Tongue (tissue), 2 donors: ENCODE data around the gene NRG3. TPM values are rescaled to one million over a fixed set of nuclear protein-coding genes. Genes with fewer than 3 reads are reported as not detected.
"Not testable (repeated sequence)": the region's sequence is repeated elsewhere in the genome, so short reads cannot be mapped to it uniquely, and the experiment has no call there.

Experiments
- DNase-seq: peaks from one replicate; pipeline ENCODE4 v3.0.0-alpha.2; 2015
- total RNA-seq: library from RNA; depleted of rRNA; stranded (reverse); fragments of >200 nt; gene quantifications from one replicate; pipeline ENCODE4 v1.2.3, GENCODE V29; 2014

Gene NRG3
- total RNA-seq, 1 donor from 2014 or later: 0.31 TPM

- no peak for DNase-seq
Observed at GRCh38 chr10:82925547-82925946, 1050.6 kb downstream of the NRG3 start.

- no peak for DNase-seq
Observed at GRCh38 chr10:82932451-82932850, 1057.5 kb downstream of the NRG3 start.

- DNase-seq: no peak
Observed at GRCh38 chr10:82934429-82934828, 1059.4 kb downstream of the NRG3 start.

- DNase-seq: no peak
Observed at GRCh38 chr10:82934947-82935346, 1060.0 kb downstream of the NRG3 start.

DNA sequence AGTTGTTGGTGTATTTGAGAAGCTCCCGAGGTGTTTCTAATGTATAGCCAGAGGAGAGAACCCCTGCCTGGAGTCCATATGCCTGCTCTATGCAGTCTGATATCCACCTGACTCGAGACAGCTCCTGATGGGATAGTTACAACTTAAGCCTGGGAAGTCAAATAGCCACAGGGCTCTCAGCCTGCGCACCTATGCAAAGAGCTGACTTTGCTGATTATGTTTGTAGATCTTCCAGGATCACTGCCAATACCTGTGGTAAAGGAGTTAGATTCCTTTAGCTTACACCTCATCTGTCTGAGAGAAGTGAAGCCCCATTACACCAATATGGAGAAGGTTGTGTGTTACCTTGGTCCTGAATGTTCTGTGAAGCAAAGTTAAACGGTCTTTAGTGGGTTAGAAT, 1063.3 kb downstream of the NRG3 start:
- no peak for DNase-seq

- DNase-seq: peak; percentile 11
Observed at GRCh38 chr10:82942286-82943099, 1067.5 kb downstream of the NRG3 start.

- no peak for DNase-seq
Observed at GRCh38 chr10:82943142-82943541, 1068.1 kb downstream of the NRG3 start.

DNA sequence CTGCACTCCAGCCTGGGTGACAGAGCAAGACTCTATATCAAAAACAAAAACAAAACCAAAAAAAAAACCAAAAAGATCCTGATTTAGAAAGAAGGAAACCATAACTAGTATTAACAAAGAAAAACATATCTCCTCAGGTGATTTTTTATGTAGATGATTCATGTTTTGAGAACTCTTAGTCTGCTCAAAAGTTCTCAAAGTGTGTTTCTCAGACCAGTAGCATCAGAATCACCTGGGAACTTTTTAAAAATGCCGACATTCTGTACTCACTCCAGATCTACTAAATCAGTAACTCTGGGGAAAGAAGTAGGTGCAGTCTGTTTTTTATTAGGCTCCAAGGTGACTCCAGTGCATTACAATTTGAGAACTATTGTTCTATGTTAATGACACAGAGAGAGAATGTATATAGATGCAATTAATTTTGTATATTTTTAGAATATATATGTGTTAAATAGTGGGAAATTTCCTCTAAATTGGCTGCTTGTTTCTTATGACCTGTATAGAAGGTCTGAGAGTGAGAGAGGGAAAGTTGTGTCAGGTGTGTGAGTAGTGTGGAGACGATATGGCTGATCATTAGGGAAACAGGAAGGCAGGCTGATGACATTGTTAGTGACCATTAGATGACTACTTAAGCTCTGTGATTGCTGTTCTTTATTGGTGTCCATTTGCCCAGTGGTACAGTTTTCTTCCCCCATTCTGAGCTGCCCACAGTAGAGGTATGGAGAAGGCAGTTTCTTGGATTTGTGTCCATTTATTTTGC, 1075.0 kb downstream of the NRG3 start:
- no peak for DNase-seq

- no peak for DNase-seq
Observed at GRCh38 chr10:82953331-82953730, 1078.3 kb downstream of the NRG3 start.

GRCh38 chr10:82953909-82954308, 1078.9 kb downstream of the NRG3 start:
- no peak for DNase-seq

DNA sequence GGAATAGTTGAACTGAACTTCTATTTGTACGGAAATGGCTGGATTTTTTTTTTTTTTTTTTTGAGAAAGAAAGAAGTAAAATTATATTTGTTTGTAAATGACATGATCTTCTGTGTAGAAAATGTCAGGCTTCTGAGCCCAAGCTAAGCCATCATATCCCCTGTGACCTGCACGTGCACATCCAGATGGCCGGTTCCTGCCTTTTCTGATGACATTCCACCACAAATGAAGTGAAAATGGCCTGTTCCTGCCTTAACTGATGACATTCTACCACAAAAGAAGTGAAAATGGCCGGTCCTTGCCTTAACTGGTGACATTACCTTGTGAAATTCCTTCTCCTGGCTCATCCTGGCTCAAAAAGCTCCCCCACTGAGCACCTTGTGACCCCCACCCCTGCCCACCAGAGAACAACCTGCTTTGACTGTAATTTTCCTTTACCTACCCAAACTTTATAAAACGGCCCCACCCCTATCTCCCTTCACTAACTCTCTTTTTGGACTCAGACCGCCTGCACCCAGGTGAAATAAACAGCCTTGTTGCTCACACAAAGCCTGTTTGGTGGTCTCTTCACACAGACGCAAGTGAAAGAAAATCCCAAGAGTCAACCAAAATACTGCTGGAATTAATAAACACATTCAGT, 1085.5 kb downstream of the NRG3 start:
- DNase-seq: not testable (repeated sequence)

DNA sequence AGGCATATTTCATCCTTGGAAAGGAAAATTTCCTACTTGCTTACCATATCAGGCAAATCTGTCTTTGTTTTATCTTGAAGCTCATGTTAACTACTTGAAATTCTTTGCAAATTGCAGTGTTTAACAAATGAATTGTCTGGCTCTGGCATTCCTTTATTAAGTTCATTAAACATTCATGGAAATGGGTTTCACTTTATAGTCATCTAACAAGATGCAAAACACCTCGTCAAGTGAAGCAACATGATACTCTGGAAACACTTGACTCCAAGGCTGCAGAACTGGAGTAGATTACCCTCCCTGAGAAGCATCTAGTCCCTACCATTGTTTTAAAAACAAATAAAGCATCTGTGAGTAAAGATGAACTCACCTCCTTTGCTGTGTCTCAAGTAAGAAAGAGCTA, 1086.9 kb downstream of the NRG3 start:
- no peak for DNase-seq

GRCh38 chr10:82966130-82966529, 1091.1 kb downstream of the NRG3 start:
- DNase-seq: no peak

DNA sequence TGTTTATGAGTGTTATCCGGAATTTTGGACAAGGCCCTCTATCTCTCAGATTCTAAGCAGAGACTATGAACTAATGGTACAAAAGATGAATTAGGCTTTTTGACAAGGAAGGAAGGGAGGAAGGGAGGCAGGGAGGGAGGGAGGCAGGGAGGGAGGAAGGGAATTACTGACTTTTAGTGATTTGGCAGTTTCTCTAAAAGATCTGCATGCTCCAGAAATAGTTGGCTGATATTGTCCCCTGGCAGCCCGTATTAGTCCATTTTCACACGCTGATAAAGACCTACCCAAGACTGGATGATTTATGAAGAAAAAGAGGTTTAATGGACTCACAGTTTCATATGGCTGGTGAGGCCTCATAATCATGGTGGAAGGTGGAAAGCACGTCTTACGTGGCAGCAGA, 1093.5 kb downstream of the NRG3 start:
- DNase-seq: no peak

GRCh38 chr10:82969405-82969804, 1094.4 kb downstream of the NRG3 start:
- peak; percentile 5 for DNase-seq

- DNase-seq: no peak
Observed at GRCh38 chr10:82980321-82980720, 1105.3 kb downstream of the NRG3 start.

- DNase-seq: no peak
Observed at GRCh38 chr10:82981137-82981723, 1106.2 kb downstream of the NRG3 start.

DNA sequence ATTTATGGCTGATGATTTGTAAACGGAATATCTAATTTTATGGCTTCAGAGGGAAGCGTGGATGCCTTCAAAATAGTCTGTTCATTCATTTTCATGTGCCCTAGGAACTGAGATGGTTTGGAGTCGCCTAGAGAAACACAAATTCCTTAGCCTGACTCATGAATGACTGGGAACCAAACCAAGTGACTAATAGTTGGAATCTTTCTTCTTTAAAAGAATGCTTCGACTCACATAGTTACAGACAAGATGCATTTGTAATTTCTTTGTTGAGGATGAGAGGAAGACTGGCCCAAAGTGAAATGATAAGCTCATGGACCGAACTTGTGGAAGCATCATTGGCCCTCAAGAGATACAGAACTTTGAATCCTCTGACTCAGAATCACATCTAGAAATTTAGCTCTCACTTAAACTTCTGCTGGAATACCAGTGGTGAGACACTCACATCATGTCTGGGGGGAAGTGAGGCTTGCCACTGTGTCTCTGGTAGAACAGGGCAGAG, 1107.2 kb downstream of the NRG3 start:
- peak; percentile 24 for DNase-seq

- no peak for DNase-seq
Observed at GRCh38 chr10:82986216-82986615, 1111.2 kb downstream of the NRG3 start.

- not testable (repeated sequence) for DNase-seq
Observed at GRCh38 chr10:83006479-83006878, 1131.5 kb downstream of the NRG3 start.

DNA sequence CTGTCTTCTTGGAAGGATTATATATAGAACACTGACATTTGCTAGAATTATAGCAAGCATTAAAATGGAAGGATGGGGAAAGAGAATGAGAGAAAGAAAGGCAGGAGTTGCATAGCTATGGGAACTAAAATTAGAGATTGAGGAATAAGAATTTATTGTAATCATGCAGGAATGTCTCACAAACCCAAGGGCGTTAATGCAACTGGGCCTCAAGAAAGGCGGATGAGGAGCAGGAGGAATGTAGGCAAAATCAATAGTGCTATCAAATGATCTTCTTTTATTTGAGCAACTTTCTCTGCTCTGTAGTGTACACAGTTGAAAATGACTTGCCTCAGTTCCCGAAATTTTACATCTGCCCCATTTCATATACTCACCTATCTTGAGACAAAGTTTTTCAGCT, 1132.5 kb downstream of the NRG3 start:
- no peak for DNase-seq

GRCh38 chr10:83012866-83013265, 1137.9 kb downstream of the NRG3 start:
- peak; percentile 1 for DNase-seq
